Mucosa of stomach (tissue), 1 donor: Measurements from ENCODE around the gene COL4A2.
"Not testable (repeated sequence)": the region's sequence is repeated elsewhere in the genome, so short reads cannot be mapped to it uniquely, and the experiment has no call there.

Experiments used
- H3K27me3 ChIP-seq: one replicate; pipeline ENCODE4 v1.7.0; 2013; ENCODE audit warnings: mild to moderate bottlenecking, low read length; ENCODE audit not compliant: control insufficient read depth, insufficient read depth
- H3K36me3 ChIP-seq: one replicate; pipeline ENCODE4 v1.7.0; 2013; ENCODE audit warnings: low read length; ENCODE audit not compliant: control insufficient read depth, insufficient read depth
- H3K4me1 ChIP-seq: one replicate; pipeline ENCODE4 v1.7.0; 2013; ENCODE audit warnings: mild to moderate bottlenecking, low read length; ENCODE audit not compliant: control insufficient read depth, insufficient read depth
- H3K4me3 ChIP-seq: one replicate; pipeline ENCODE4 v1.7.0; 2013; ENCODE audit warnings: low read length
- H3K9ac ChIP-seq: one replicate; pipeline ENCODE4 v1.7.0; 2013; ENCODE audit warnings: mild to moderate bottlenecking, low read length, moderate library complexity
- H3K9me3 ChIP-seq: one replicate; pipeline ENCODE4 v1.7.0; 2013; ENCODE audit warnings: mild to moderate bottlenecking, low read length, moderate library complexity; ENCODE audit not compliant: control insufficient read depth
- donor health status: Pancreatic carcinoma.

COL4A2 gene

GRCh38 chr13:110305949-110306339 is 1.1 kb upstream of the COL4A2 start:
- Histone ChIP-seq H3K9ac (peak overlapping the region; percentile 71), H3K27me3 (peaks cover 50% of the 10 kb centered on the region), H3K9me3 (no peaks in the 10 kb centered on the region), H3K4me3 (no peak overlapping the region), H3K4me1 (peaks cover 7% of the 10 kb centered on the region), H3K36me3 (no peaks in the 10 kb centered on the region)

- Histone ChIP-seq H3K4me3 (no peak overlapping the region), H3K9ac (peak overlapping the region; percentile 71), H3K9me3 (no peaks in the 10 kb centered on the region), H3K36me3 (no peaks in the 10 kb centered on the region), H3K4me1 (peaks cover 7% of the 10 kb centered on the region), H3K27me3 (peaks cover 52% of the 10 kb centered on the region)
Measured at GRCh38 chr13:110306340-110306959, 634 bp upstream of the COL4A2 start.

- Histone ChIP-seq H3K9me3 (no peaks in the 10 kb centered on the region), H3K4me3 (peak overlapping the region; percentile 31), H3K4me1 (peaks cover 7% of the 10 kb centered on the region), H3K27me3 (peaks cover 52% of the 10 kb centered on the region), H3K36me3 (no peaks in the 10 kb centered on the region), H3K9ac (peak overlapping the region; percentile 58)
Measured at GRCh38 chr13:110307767-110308655, 927 bp downstream of the COL4A2 start.

GRCh38 chr13:110308656-110309359 is 1.7 kb downstream of the COL4A2 start:
- Histone ChIP-seq H3K4me3 (peak overlapping the region; percentile 25), H3K9me3 (no peaks in the 10 kb centered on the region), H3K27me3 (peaks cover 52% of the 10 kb centered on the region), H3K4me1 (peaks cover 7% of the 10 kb centered on the region), H3K36me3 (no peaks in the 10 kb centered on the region), H3K9ac (peak overlapping the region; percentile 58)

- no peaks in the 10 kb centered on the region for H3K36me3 ChIP-seq
- no peaks in the 10 kb centered on the region for H3K9me3 ChIP-seq
- no peak overlapping the region for H3K4me3 ChIP-seq
- peaks cover 7% of the 10 kb centered on the region for H3K4me1 ChIP-seq
- H3K27me3 ChIP-seq: peaks cover 43% of the 10 kb centered on the region
- peak overlapping the region; percentile 47 for H3K9ac ChIP-seq
Measured at GRCh38 chr13:110309661-110310524, 2.8 kb downstream of the COL4A2 start.

GRCh38 chr13:110310541-110311442 is 3.7 kb downstream of the COL4A2 start:
- Histone ChIP-seq H3K4me3 (no peak overlapping the region), H3K4me1 (peaks cover 7% of the 10 kb centered on the region), H3K36me3 (no peaks in the 10 kb centered on the region), H3K9me3 (no peaks in the 10 kb centered on the region), H3K27me3 (peaks cover 40% of the 10 kb centered on the region), H3K9ac (no peak overlapping the region)

- Histone ChIP-seq H3K4me1 (peaks cover 7% of the 10 kb centered on the region), H3K27me3 (peaks cover 36% of the 10 kb centered on the region), H3K9me3 (no peaks in the 10 kb centered on the region), H3K9ac (peak overlapping the region; percentile 23), H3K4me3 (no peak overlapping the region), H3K36me3 (no peaks in the 10 kb centered on the region)
Measured at GRCh38 chr13:110311443-110312338, 4.6 kb downstream of the COL4A2 start.

- H3K4me3 ChIP-seq: no peak overlapping the region
- H3K4me1 ChIP-seq: peaks cover 7% of the 10 kb centered on the region
- H3K9me3 ChIP-seq: no peaks in the 10 kb centered on the region
- peaks cover 31% of the 10 kb centered on the region for H3K27me3 ChIP-seq
- H3K9ac ChIP-seq: no peak overlapping the region
- no peaks in the 10 kb centered on the region for H3K36me3 ChIP-seq
Measured at GRCh38 chr13:110312339-110313031, 5.4 kb downstream of the COL4A2 start.

GRCh38 chr13:110313261-110313660 is 6.2 kb downstream of the COL4A2 start:
- H3K9ac ChIP-seq, H3K4me1 ChIP-seq, H3K9me3 ChIP-seq, H3K4me3 ChIP-seq, H3K36me3 ChIP-seq: not testable (repeated sequence)
- H3K27me3 ChIP-seq: peaks cover 23% of the 10 kb centered on the region

- H3K27me3 ChIP-seq: peaks cover 18% of the 10 kb centered on the region
- not testable (repeated sequence) for H3K4me1 ChIP-seq, H3K9me3 ChIP-seq, H3K36me3 ChIP-seq, H3K9ac ChIP-seq, H3K4me3 ChIP-seq
Measured at GRCh38 chr13:110313733-110314132, 6.6 kb downstream of the COL4A2 start.
